HG03097 (cell line): ENCODE data around the gene TOP1.

ENCODE experiments used
- ATAC-seq: cut with Tn5 transposase; IDR thresholded peaks from one replicate; pipeline ENCODE4 v1.9.1; 2021; ENCODE audit not compliant: unreplicated experiment, low FRiP score

TOP1 gene

DNA sequence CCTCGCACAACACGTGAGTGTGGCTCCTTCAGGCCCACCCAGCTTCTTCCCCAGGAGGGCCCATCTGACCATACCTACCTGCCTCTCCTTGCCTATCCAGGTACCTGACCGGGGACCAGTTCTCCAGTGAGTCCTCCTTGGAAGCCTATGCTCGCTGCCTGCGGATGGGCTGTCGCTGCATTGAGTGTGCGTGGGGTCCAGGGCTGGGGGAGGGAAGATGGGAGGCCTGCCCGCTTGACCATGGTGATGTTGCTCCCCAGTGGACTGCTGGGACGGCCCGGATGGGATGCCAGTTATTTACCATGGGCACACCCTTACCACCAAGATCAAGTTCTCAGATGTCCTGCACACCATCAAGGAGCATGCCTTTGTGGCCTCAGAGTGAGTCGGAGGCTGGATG is 135.2 kb downstream of the TOP1 start:
- no peak for ATAC-seq

- ATAC-seq: no peak
These were observed 136.6 kb downstream of the TOP1 start for GRCh38 chr20:41165001-41165882.

DNA sequence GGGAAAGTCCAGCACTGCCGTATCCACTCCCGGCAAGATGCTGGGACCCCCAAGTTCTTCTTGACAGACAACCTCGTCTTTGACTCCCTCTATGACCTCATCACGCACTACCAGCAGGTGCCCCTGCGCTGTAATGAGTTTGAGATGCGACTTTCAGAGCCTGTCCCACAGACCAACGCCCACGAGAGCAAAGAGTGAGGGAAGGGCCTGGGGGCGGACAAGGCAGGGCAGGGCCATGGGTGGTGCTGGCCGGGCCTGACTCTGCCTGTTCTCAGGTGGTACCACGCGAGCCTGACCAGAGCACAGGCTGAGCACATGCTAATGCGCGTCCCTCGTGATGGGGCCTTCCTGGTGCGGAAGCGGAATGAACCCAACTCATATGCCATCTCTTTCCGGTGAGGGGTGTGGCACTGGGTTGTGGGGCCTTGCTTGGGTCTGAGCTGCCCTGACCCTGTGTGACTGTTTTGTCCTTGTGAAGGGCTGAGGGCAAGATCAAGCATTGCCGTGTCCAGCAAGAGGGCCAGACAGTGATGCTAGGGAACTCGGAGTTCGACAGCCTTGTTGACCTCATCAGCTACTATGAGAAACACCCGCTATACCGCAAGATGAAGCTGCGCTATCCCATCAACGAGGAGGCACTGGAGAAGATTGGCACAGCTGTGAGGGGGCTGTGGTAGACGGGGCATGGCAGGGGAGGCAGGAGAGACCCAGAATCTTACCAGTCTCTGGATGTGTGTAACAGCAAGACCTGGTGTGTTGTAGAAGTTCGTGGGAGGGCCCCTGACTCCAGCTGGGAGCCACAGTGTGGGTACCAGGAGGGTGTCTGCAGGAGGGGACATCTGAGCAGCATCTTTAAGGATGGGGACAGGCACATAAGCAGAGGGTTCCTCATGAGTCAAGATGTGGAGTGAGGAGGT is 137.8 kb downstream of the TOP1 start:
- ATAC-seq: no peak

- ATAC-seq: no peak
These were observed 138.5 kb downstream of the TOP1 start for GRCh38 chr20:41167118-41167470.

DNA sequence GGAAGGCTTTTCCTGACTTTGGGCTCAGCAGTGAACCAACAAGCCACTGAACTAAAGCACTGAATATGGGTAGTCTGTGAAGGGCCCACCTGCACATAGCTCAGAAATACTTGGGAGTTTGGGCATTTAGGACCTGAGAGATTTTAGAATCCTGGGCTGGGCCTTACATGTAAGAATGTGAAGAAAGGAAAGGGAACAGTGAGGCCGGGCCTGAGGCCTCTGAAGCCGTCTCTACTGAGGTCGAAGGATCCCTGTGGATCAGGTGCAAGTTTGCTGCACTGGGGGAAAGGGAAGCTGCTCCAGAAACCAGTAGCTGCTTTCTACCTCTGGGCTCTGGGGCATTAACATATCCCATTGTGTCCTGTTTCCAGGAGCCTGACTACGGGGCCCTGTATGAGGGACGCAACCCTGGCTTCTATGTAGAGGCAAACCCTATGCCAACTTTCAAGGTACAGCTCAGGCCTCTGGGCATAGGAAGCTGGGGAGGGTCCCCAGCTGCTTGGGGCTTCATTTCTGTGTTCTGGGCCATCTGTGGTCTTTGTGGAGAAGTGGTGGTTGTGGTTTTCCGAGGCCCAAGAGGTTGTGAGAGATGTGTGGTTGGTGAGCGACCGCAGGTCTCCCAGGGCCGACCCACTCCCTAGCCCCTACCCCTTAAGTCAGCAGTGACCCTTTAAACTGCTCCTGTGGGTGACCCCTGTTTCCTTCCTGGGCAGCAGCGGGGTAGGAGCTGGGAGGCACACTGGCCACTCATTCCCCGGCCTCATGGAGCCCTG is 139.0 kb downstream of the TOP1 start:
- ATAC-seq: no peak

- ATAC-seq: no peak
These were observed 139.9 kb downstream of the TOP1 start for GRCh38 chr20:41168281-41169161.

DNA sequence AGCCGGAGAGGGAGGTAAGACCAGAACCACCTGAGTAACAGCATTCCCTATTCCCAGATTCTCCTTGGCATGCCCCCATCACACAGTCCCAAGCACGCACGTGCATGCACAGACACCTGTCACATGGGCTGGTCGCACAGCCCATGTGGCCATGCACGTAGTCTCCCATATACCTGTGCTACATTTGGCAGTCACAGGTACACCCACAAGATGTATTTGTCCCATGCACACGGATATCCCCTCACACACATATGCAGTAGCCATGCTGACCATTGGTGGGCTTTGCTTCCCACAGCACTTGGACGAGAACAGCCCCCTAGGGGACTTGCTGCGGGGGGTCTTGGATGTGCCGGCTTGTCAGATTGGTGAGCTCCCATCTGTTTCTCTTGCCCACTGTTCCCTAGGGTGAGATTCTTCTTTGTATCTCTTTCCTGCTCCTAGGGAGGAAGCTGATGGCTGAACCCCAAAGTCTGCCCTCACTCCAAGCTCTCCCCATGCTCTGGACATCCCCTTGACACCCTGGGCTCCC is 140.6 kb downstream of the TOP1 start:
- no peak for ATAC-seq

- no peak for ATAC-seq
These were observed 141.2 kb downstream of the TOP1 start for GRCh38 chr20:41169791-41170351.

GRCh38 chr20:41170386-41171105 is 141.9 kb downstream of the TOP1 start:
- ATAC-seq: no peak

- no peak for ATAC-seq
These were observed 143.2 kb downstream of the TOP1 start for GRCh38 chr20:41171736-41172295.

DNA sequence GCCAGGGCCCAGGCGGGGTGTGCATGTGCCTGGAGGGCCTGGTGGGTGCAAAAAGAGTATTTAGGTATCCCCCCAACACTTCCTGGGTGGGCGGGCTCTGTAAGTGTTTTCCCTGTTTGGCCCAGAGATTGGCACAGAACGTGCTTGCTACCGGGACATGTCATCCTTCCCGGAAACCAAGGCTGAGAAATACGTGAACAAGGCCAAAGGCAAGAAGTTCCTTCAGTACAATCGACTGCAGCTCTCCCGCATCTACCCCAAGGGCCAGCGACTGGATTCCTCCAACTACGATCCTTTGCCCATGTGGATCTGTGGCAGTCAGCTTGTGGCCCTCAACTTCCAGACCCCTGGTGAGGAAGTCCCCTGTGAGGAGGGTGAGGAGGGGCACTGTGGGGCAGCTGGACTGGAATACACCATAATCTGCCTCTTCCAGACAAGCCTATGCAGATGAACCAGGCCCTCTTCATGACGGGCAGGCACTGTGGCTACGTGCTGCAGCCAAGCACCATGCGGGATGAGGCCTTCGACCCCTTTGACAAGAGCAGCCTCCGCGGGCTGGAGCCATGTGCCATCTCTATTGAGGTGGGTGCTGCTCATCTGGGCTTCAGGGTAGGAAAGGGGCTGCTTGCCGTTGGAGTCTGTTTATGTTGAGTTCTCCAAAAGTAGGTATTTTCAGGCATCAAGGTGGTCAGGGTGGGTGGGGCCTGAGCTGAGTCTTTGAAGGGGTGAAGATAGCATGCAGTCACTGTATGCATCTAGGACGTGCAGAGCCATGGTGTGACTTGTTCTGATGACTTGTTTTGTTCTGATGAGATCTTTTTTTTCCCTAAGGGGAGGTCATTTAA is 143.9 kb downstream of the TOP1 start:
- no peak for ATAC-seq

DNA sequence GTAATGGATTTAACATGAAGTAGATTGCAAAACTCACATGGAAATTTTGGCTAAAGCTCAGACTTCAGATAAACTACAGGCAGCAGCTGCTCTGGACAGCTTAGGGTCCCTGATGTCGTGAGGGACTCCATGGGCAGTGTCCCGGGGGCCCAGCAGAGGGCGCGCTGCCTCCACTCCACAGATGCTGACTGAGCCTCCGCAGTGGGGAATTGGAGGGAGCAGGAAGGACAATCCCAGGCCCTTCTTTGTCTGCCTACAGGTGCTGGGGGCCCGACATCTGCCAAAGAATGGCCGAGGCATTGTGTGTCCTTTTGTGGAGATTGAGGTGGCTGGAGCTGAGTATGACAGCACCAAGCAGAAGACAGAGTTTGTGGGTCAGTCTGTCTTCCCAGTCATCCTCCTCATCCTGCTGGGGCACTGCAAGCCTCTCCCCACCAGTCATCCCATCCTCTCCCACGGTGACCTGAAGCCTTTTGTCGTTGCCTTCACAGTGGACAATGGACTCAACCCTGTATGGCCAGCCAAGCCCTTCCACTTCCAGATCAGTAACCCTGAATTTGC is 144.6 kb downstream of the TOP1 start:
- ATAC-seq: no peak

GRCh38 chr20:41173791-41174341 is 145.2 kb downstream of the TOP1 start:
- no peak for ATAC-seq
